Rectal smooth muscle tissue (tissue), 1 donor: ENCODE measurements around the gene FNDC4.
A peak's percentile ranks its signal among the peaks of the same experiment; 100 is the strongest.

Experiments
- H3K27ac ChIP-seq: one replicate; pipeline ENCODE4 v1.7.0; 2013; ENCODE audit warnings: low read depth, low read length, inconsistent platforms
- H3K27me3 ChIP-seq: one replicate; pipeline ENCODE4 v1.7.0; 2013; ENCODE audit warnings: low read length; ENCODE audit not compliant: control insufficient read depth, insufficient read depth
- H3K36me3 ChIP-seq: one replicate; pipeline ENCODE4 v1.7.0; 2013; ENCODE audit warnings: low read length; ENCODE audit not compliant: control insufficient read depth, insufficient read depth
- H3K4me1 ChIP-seq: one replicate; pipeline ENCODE4 v1.7.0; 2013; ENCODE audit warnings: low read length; ENCODE audit not compliant: control insufficient read depth, insufficient read depth
- H3K4me3 ChIP-seq: one replicate; pipeline ENCODE4 v1.7.0; 2013; ENCODE audit warnings: low read length
- H3K9ac ChIP-seq: one replicate; pipeline ENCODE4 v1.7.0; 2013; ENCODE audit warnings: low read length

FNDC4 gene

GRCh38 chr2:27507293-27507692 lies 12.3 kb upstream of the FNDC4 start:
- H3K36me3 ChIP-seq = no peaks in the 10 kb centered on the region
- no peak overlapping the region for H3K4me3 ChIP-seq
- H3K9ac ChIP-seq = no peak overlapping the region
- no peak overlapping the region for H3K27ac ChIP-seq
- no peaks in the 10 kb centered on the region for H3K27me3 ChIP-seq
- H3K4me1 ChIP-seq = no peaks in the 10 kb centered on the region

DNA sequence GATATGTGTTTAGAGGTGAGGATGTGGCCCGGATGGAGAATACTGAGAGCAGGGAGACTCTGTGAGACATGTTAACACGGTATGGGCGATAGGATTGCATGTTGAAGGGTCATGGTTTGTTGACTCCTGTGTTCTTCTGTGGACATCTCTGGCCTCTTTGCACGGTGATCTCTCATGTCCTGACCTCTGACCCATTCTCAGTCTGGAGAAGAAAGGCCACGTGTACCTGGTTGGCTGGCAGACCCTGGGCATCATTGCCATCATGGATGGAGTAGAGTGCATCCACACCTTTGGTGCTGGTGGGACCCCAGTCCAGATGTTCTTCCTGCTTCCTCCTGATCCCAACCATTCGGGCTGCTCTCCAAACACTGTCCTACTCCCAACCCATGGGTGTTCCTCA lies 11.6 kb upstream of the FNDC4 start:
- H3K9ac ChIP-seq = no peak overlapping the region
- no peak overlapping the region for H3K27ac ChIP-seq
- no peaks in the 10 kb centered on the region for H3K4me1 ChIP-seq
- H3K36me3 ChIP-seq = no peaks in the 10 kb centered on the region
- no peak overlapping the region for H3K4me3 ChIP-seq
- H3K27me3 ChIP-seq = no peaks in the 10 kb centered on the region

DNA sequence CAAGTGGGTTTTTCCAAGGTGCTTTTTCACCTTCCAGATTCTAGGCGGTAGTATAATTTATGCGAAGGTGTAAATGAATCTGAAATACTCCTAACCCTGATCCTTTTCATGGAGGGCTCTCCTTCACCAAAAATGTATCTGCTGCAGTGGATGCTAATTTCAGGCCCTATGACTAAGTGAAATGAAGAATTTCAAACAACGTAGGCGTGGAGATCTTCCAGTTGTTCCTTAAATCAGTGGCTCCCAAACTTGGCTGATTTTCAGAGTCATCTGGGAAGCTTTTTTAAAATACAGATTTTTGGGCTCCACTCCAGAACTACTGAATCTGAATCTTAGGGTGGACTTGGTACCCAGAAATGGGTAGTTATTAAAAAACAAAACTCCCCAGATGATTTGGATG lies 7.1 kb upstream of the FNDC4 start:
- no peaks in the 10 kb centered on the region for H3K36me3 ChIP-seq
- H3K4me1 ChIP-seq = no peaks in the 10 kb centered on the region
- H3K9ac ChIP-seq = no peak overlapping the region
- H3K27me3 ChIP-seq = no peaks in the 10 kb centered on the region
- H3K4me3 ChIP-seq = no peak overlapping the region
- H3K27ac ChIP-seq = no peak overlapping the region

GRCh38 chr2:27501042-27501441 lies 6.0 kb upstream of the FNDC4 start:
- Histone ChIP-seq H3K9ac (no peak overlapping the region), H3K4me1 (no peaks in the 10 kb centered on the region), H3K4me3 (no peak overlapping the region), H3K36me3 (no peaks in the 10 kb centered on the region), H3K27ac (no peak overlapping the region), H3K27me3 (no peaks in the 10 kb centered on the region)

DNA sequence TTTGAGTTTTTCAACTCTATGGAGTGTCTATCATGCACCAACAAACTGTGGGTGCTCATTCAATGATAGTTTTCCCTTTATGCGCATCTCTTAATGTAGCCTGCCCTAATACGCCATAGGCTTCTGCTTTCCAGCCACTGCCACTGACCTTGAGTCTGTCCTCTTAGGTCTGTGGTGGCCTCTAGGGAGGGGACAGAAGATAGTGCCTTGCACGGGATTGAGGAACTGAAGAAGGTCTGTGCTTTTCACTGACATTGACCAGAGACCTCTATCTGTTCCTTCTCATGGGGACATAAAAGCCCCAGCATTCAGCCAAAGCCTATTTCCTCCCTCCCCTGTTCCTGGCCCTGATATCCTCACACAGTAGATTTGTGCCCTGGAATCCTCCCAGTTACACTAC lies 4.0 kb upstream of the FNDC4 start:
- Histone ChIP-seq H3K36me3 (no peaks in the 10 kb centered on the region), H3K27ac (no peak overlapping the region), H3K4me3 (no peak overlapping the region), H3K4me1 (peaks cover 4% of the 10 kb centered on the region), H3K9ac (no peak overlapping the region), H3K27me3 (peaks cover 2% of the 10 kb centered on the region)

- Histone ChIP-seq H3K27ac (no peak overlapping the region), H3K4me3 (no peak overlapping the region), H3K36me3 (no peaks in the 10 kb centered on the region), H3K27me3 (peaks cover 2% of the 10 kb centered on the region), H3K4me1 (peaks cover 4% of the 10 kb centered on the region), H3K9ac (no peak overlapping the region)
Observed at GRCh38 chr2:27497288-27497627, 2.3 kb upstream of the FNDC4 start.

GRCh38 chr2:27496357-27497287 lies 1.6 kb upstream of the FNDC4 start, which contains the start of gene GCKR:
Gene GCKR (plus strand): TSS chr2:27496839. CDS start chr2:27496905, 66 bp downstream.
- Histone ChIP-seq H3K4me1 (peaks cover 4% of the 10 kb centered on the region), H3K27ac (no peak within 1 kb of the TSS), H3K4me3 (no peak within 1 kb of the TSS), H3K27me3 (peaks cover 2% of the 10 kb centered on the region), H3K36me3 (no peaks in the 10 kb centered on the region), H3K9ac (no peak within 1 kb of the TSS)

GRCh38 chr2:27495840-27496356 lies 898 bp upstream of the FNDC4 start:
- Histone ChIP-seq H3K27ac (no peak overlapping the region), H3K27me3 (peaks cover 2% of the 10 kb centered on the region), H3K4me3 (no peak overlapping the region), H3K36me3 (no peaks in the 10 kb centered on the region), H3K4me1 (peaks cover 4% of the 10 kb centered on the region), H3K9ac (no peak overlapping the region)

GRCh38 chr2:27494284-27494943 lies 586 bp downstream of the FNDC4 start:
- Histone ChIP-seq H3K27me3 (peaks cover 2% of the 10 kb centered on the region), H3K36me3 (no peaks in the 10 kb centered on the region), H3K9ac (no peak overlapping the region), H3K4me3 (peak overlapping the region; percentile 61), H3K4me1 (peaks cover 4% of the 10 kb centered on the region), H3K27ac (no peak overlapping the region)

GRCh38 chr2:27493948-27494283 lies 1.1 kb downstream of the FNDC4 start:
- no peak overlapping the region for H3K9ac ChIP-seq
- H3K27ac ChIP-seq = no peak overlapping the region
- H3K4me3 ChIP-seq = no peak overlapping the region
- peaks cover 7% of the 10 kb centered on the region for H3K4me1 ChIP-seq
- peaks cover 2% of the 10 kb centered on the region for H3K27me3 ChIP-seq
- H3K36me3 ChIP-seq = no peaks in the 10 kb centered on the region

- no peak overlapping the region for H3K9ac ChIP-seq
- peaks cover 8% of the 10 kb centered on the region for H3K4me1 ChIP-seq
- H3K27ac ChIP-seq = no peak overlapping the region
- no peak overlapping the region for H3K4me3 ChIP-seq
- H3K36me3 ChIP-seq = no peaks in the 10 kb centered on the region
- peaks cover 2% of the 10 kb centered on the region for H3K27me3 ChIP-seq
Observed at GRCh38 chr2:27492557-27492956, 2.4 kb downstream of the FNDC4 start.

GRCh38 chr2:27489498-27490397 lies 5.3 kb downstream of the FNDC4 start, which contains the start of gene IFT172:
Gene IFT172 (minus strand): TSS chr2:27489743. CDS start chr2:27489653, 90 bp downstream.
- Histone ChIP-seq H3K27ac (peak within 1 kb of the TSS; percentile 51), H3K27me3 (no peaks in the 10 kb centered on the region), H3K9ac (peak within 1 kb of the TSS; percentile 43), H3K4me1 (peaks cover 5% of the 10 kb centered on the region), H3K4me3 (peak within 1 kb of the TSS; percentile 87), H3K36me3 (no peaks in the 10 kb centered on the region)
